ENCODE data around the gene CYP3A5.
A peak's percentile ranks its signal among the peaks of the same experiment; 100 is the strongest.
"Not testable (repeated sequence)": the region's sequence is repeated elsewhere in the genome, so short reads cannot be mapped to it uniquely, and the experiment has no call there.

The CYP3A5 gene

DNA sequence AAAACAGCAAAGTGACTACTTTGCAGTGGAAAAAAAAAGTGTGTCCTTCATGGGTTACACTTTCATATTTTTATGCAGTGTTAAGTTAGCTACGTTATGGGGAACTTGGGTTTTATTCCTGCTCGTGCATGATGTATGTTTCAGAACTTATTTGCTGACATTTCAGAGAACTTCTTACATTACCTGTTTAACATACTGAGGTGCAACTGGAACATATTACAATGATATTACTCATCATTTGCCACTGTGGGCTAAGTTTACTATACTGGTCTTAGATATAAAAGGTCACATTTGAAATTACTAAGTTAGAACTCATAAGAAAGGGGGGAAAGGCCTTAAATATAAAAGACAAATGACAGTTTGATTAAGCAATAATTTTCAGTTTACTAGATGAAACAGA lies 42.4 kb downstream of the CYP3A5 start:
- not testable (repeated sequence) for FAIRE-seq

- FAIRE-seq, result no peak
Observed at GRCh38 chr7:99631295-99632109, 48.3 kb downstream of the CYP3A5 start.

DNA sequence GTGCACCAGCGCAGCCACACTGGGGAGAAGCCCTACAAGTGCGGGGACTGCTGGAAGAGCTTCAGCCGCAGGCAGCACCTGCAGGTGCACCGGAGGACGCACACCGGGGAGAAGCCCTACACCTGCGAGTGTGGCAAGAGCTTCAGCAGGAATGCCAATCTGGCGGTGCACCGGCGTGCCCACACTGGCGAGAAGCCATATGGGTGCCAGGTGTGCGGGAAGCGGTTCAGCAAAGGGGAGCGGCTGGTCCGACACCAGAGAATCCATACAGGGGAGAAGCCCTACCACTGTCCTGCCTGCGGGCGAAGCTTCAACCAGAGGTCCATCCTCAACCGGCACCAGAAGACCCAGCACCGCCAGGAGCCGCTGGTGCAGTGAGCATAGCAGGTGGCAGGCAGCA lies 50.2 kb downstream of the CYP3A5 start:
- no peak for FAIRE-seq

DNA sequence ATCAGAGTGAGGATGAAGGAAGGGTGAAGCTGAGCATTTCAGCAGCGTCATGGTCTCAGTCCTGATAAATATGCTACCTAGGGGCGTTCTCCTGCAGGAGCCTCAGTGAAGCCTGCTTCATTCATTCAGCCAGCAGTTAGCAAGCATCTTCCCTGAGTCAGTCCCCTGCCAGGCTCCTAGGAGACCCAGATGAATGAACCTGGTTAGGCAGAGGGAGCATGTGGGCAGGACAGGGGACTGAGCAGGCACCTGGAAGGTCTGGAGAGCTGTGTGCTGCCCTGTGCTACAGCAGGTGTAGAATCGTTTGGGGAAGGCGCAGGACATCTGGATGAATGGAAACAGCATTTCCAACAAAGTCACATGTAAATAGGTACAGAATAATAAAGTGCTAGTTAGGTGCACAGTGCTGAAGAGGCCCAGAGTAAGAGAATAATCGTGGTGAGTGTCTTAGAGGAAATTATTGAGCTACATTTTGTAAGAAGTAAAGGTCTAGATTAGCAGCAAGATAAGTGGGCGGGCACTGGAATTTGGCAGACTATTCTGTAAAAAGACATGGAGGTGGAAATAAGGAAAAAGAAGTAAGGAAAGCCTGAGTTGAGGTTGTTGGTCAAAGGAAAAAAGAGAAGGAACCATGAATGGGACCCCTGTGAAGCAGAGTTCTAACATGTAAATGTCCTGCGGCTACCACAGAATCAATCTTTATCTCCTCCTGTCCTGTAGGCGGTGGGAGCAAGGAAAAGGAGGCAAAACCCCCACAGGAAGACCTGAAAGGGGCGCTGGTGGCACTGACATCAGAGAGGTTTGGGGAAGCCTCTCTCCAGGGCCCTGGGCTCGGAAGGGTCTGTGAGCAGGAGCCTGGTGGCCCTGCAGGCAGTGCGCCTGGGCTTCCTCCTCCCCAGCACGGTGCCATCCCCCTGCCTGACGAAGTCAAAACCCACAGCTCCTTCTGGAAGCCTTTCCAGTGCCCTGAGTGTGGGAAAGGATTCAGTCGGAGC lies 51.0 kb downstream of the CYP3A5 start:
- FAIRE-seq, result no peak

GRCh38 chr7:99627513-99627912 lies 52.3 kb downstream of the CYP3A5 start:
- no peak for FAIRE-seq

GRCh38 chr7:99626661-99627060 lies 53.1 kb downstream of the CYP3A5 start:
- FAIRE-seq, result no peak

DNA sequence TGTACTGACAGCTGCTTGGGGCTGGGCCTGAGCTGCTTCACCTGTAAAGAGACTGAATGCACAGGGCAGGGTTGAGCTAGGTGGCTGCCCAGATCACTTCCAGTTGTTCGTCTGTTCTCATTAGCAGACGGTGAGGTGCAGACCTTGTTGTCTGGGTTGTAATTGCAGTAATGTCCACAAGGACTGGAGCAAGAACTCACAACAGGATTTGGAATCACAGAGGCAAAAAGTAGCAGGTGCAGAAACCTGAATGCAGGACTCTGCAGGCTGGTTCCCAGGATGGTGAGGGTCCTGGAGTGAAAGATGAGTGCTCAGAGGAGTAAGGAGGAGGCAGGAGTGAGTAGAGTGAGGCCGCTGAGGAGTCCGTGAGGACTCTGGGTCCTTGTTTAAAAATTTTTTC lies 53.8 kb downstream of the CYP3A5 start:
- FAIRE-seq, result no peak

GRCh38 chr7:99625321-99625720 lies 54.5 kb downstream of the CYP3A5 start:
- no peak for FAIRE-seq

GRCh38 chr7:99624484-99624883 lies 55.3 kb downstream of the CYP3A5 start:
- no peak for FAIRE-seq

GRCh38 chr7:99623702-99624447 lies 55.9 kb downstream of the CYP3A5 start:
- FAIRE-seq, result no peak

DNA sequence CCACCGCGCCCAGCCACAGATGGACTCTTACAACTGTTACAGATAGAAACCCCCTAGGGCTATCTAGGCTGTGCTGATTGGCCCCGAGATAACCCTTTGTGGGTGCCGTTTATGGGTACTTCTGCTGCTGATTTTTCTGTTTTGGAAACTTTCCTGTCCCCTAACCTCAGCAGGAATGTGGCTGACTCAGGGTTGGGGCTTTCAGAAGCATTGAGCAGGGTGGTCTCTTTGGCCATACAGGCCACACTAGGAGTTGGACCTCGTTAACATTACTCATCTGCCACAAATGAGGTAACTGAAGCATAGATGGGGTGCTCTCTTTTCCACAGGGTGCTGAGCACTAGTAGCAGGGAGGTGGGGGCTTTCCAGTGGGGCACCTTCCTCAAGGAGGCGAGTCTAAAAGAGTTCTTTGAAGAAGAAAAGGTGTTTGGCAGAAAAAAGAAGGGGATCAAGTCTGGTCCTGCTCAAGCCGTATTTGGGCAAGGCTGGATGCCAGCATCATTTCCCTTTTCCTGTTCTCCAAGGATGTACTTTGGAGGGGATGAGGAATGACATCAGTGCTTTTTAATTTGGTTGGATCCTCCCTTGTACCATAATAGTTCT lies 56.6 kb downstream of the CYP3A5 start:
- FAIRE-seq, result no peak

DNA sequence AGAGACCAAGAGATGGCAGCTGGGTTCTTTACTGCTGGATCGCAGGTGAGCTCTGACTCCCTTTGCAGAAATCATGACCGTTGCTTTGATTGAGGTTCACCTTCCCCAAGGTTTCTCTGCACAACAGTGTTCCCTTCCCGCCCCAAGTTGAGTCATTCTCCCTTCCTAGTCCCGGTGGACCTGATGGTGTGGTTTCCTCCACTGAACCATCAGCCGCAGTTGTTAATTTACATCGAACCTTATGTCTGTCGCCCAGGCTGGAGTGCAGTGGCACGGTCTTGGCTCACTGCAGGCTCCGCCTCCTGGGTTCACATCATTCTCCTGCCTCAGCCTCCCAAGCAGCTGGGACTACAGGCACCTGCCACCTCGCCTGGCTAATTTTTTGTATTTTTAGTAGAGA lies 57.2 kb downstream of the CYP3A5 start:
- no peak for FAIRE-seq

DNA sequence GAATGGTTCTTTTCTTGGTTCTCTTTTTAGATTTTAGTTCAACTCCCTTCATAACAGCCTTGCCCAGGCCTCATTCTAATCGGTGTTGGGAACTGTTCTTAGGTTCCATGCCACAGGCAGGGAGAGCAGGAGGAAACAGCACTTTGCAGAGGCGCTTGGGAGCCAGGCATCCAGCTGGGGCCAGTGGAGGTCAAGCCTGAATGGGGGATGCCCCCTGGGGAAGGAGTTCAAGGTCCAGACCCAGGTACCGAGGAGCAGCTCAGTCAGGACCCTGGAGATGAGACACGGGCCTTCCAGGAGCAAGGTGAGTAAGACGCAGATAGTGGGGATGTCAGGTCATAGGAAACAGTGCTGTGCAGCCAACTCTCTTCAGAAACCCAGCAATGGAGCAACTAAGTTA lies 58.5 kb downstream of the CYP3A5 start:
- no peak for FAIRE-seq

DNA sequence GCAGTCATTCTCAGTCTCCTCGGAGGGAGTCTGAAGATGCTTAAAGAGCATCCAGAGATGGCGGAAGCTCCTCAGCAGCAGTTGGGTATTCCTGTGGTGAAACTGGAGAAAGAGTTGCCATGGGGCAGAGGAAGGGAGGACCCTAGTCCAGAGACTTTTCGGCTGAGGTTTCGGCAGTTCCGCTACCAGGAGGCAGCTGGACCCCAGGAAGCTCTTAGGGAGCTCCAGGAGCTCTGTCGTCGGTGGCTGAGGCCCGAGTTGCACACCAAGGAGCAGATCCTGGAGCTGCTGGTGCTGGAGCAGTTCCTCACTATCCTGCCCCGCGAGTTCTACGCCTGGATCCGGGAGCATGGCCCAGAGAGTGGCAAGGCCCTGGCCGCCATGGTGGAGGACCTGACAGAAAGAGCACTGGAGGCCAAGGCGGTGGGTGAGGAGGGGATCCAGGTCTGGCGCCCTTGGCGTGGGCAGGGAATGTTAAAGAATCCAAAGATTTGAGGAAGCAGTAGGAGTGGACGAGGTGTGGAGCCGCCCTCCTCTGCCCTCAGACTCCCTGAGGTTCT lies 60.1 kb downstream of the CYP3A5 start:
- FAIRE-seq, result no peak

GRCh38 chr7:99618726-99619125 lies 61.1 kb downstream of the CYP3A5 start:
- no peak for FAIRE-seq

GRCh38 chr7:99617192-99617781 lies 62.5 kb downstream of the CYP3A5 start:
- no peak for FAIRE-seq

GRCh38 chr7:99616359-99617191 lies 63.2 kb downstream of the CYP3A5 start, which contains the start of gene ZSCAN25:
Gene ZSCAN25, plus strand, starts transcription at chr7:99616946. Its CDS starts 2,661 bp downstream, at chr7:99619607.
- FAIRE-seq, result peak; percentile 39

GRCh38 chr7:99615989-99616358 lies 63.8 kb downstream of the CYP3A5 start:
- FAIRE-seq, result no peak

- FAIRE-seq, result no peak
Observed at GRCh38 chr7:99614495-99614894, 65.3 kb downstream of the CYP3A5 start.

GRCh38 chr7:99607548-99607947 lies 72.2 kb downstream of the CYP3A5 start:
- no peak for FAIRE-seq

- no peak for FAIRE-seq
Observed at GRCh38 chr7:99606531-99606930, 73.3 kb downstream of the CYP3A5 start.
